Panc1 (cell line): ENCODE results near the gene DFFA. TPM values are rescaled to one million over a fixed set of nuclear protein-coding genes. Genes with fewer than 3 reads are reported as not detected.

Source experiments
- ATAC-seq: fragments of 200-7000 bp; cut with Tn5 transposase; 2 replicates; pipeline ENCODE4 v1.9.1; 2020; ENCODE audit warnings: mild to moderate bottlenecking, moderate library complexity
- BruUV-seq: library from RNA; stranded (reverse); fragments of 400-500 nt; replicated peaks from 2 replicates; lab custom pipeline; 2021; lab: Mats Ljungman, UMichigan
- CTCF ChIA-PET: fragments of 300-600 bp; sonication (Branson Sonifier 250); formaldehyde crosslinking; loops from one replicate; lab custom pipeline; 2022; ENCODE audit warnings: antibody characterized with exemption; lab: Charles Lee
- POLR2A ChIA-PET: fragments of 300-600 bp; sonication (Branson Sonifier 250); formaldehyde crosslinking; loops from one replicate; lab custom pipeline; 2022; ENCODE audit warnings: antibody characterized with exemption; lab: Charles Lee
- DNase-seq: peaks from one replicate; pipeline ENCODE4 v3.0.0-alpha.2; 2010; ENCODE audit warnings: low read depth, low spot score
- H3K27ac ChIP-seq: 2 replicates; pipeline ENCODE4 v1.5.1; 2011; ENCODE audit warnings: mild to moderate bottlenecking, low read length, inconsistent platforms
- H3K27me3 ChIP-seq: fragments of 200-500 bp; sonication (Bioruptor generic); 2 replicates; pipeline ENCODE4 v1.6.0; 2014; ENCODE audit warnings: low read length, inconsistent platforms; ENCODE audit not compliant: control insufficient read depth, insufficient read depth
- H3K36me3 ChIP-seq: fragments of 200-500 bp; sonication (Bioruptor generic); 2 replicates; pipeline ENCODE4 v1.5.1; 2014; ENCODE audit warnings: inconsistent platforms, mild to moderate bottlenecking, low read length, moderate library complexity; ENCODE audit not compliant: control insufficient read depth, insufficient read depth
- H3K4me1 ChIP-seq: 2 replicates; pipeline ENCODE4 v1.5.1; 2011; ENCODE audit warnings: inconsistent platforms, mild to moderate bottlenecking, low read length, moderate library complexity; ENCODE audit not compliant: control insufficient read depth, insufficient read depth
- H3K4me3 ChIP-seq, 2 experiments: 2 replicates each; pipeline ENCODE4 v1.5.1; 2011 to 2012; ENCODE audit warnings: low read depth in 2 of 2, low read length in 2 of 2, mild to moderate bottlenecking in 2 of 2, inconsistent platforms in 1 of 2, moderate library complexity in 1 of 2
- H3K9me3 ChIP-seq: fragments of 200-500 bp; sonication (Bioruptor generic); 2 replicates; pipeline ENCODE4 v1.5.1; 2014; ENCODE audit warnings: low read depth, mild to moderate bottlenecking, inconsistent platforms, low read length, moderate library complexity; ENCODE audit not compliant: control insufficient read depth, insufficient read depth
- POLR2AphosphoS5 ChIP-seq: IDR thresholded peaks from 2 replicates; pipeline ENCODE4 v1.6.1; 2012; ENCODE audit warnings: mild to moderate bottlenecking, low read depth, low read length, moderate library complexity
- REST ChIP-seq, 2 experiments: IDR thresholded peaks; 2 replicates each; pipeline ENCODE4 v1.6.1; 2011 to 2012; ENCODE audit warnings: low read depth in 2 of 2, control low read depth in 1 of 2, low read length in 1 of 2, mild to moderate bottlenecking in 1 of 2, moderate library complexity in 1 of 2; ENCODE audit not compliant: insufficient read depth in 1 of 2
- SIN3A ChIP-seq: IDR thresholded peaks from 2 replicates; pipeline ENCODE4 v1.6.1; 2012; ENCODE audit warnings: low read depth, mild to moderate bottlenecking, low read length, moderate library complexity, borderline replicate concordance; ENCODE audit not compliant: insufficient read depth
- TCF7L2 ChIP-seq: IDR thresholded peaks from 2 replicates; pipeline ENCODE4 v1.6.1; 2011; ENCODE audit warnings: mild to moderate bottlenecking, low read depth, low read length, inconsistent platforms
- in situ Hi-C: cut with HindIII; loops from 2 replicates; pipeline ENCODE4 v1.10.0; 2016; ENCODE audit warnings: low sequenced_read_pairs, low pct_unique_long_range_greater_than_20kb
- intact Hi-C: fragments of 100-400 bp; cut with micrococcal nuclease; formaldehyde crosslinking; loops from one replicate; pipeline ENCODE4 v1.10.0; 2022; ENCODE audit not compliant: unreplicated experiment
- total RNA-seq: library from RNA; stranded (reverse); gene quantifications from one replicate; pipeline ENCODE4 v1.2.1, GENCODE V29; 2021; ENCODE audit not compliant: unreplicated experiment
- TF ChIP-seq, protein P1 (sequence below): fragments of 450-650 bp; IDR thresholded peaks from 2 replicates; pipeline ENCODE4 v1.5.1; 2017; ENCODE audit warnings: mild to moderate bottlenecking

The DFFA gene
- total RNA-seq, 1 experiment from 2014 or later: 68.1 TPM

DNA sequence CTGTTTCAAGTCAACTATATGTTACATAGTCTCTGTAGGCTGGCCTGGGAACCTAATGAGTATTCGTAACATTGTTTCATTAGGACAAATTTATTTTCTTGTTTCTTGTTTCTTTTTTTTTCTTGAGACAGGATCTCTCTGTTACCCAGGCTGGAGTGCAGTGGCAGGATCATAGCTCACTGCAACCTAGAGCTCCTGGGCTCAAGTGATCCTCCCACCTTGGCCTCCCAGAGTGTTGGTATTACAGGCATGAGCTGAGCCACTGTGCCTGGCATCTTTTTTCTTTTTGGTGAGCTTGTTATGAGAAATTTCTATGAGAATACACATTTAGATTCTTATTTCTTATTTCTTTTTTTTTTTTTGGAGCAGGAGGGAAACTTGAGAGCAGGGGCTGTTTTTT lies 35.3 kb downstream of the DFFA start:
- CTCF ChIA-PET: interaction anchor here (0.5 kb wide), 1 partner anchor 430 kb away, joined by 4 read pairs; no protein-coding TSS in a partner anchor
- Histone ChIP-seq H3K9me3 (no peaks in the 10 kb centered on the region), H3K27ac (no peak overlapping the region), H3K4me1 (0 out of 2 replicates have a peak, but pooled peaks cover 3% of the 10 kb centered on the region), H3K36me3 (no peaks in the 10 kb centered on the region), H3K4me3 (no peak overlapping the region), H3K27me3 (no peaks in the 10 kb centered on the region)
- no peak for DNase-seq
- POLR2A ChIA-PET: interaction anchor here (0.6 to 0.7 kb wide), 3 partner anchors 15 to 737 kb away, joined by 3 to 5 read pairs (median 4); no protein-coding TSS in a partner anchor
- intact Hi-C loops: no loop called here
- TF ChIP-seq, protein P1, sequence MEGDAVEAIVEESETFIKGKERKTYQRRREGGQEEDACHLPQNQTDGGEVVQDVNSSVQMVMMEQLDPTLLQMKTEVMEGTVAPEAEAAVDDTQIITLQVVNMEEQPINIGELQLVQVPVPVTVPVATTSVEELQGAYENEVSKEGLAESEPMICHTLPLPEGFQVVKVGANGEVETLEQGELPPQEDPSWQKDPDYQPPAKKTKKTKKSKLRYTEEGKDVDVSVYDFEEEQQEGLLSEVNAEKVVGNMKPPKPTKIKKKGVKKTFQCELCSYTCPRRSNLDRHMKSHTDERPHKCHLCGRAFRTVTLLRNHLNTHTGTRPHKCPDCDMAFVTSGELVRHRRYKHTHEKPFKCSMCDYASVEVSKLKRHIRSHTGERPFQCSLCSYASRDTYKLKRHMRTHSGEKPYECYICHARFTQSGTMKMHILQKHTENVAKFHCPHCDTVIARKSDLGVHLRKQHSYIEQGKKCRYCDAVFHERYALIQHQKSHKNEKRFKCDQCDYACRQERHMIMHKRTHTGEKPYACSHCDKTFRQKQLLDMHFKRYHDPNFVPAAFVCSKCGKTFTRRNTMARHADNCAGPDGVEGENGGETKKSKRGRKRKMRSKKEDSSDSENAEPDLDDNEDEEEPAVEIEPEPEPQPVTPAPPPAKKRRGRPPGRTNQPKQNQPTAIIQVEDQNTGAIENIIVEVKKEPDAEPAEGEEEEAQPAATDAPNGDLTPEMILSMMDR: no peak
- no peak for TF ChIP-seq TCF7L2
- TF ChIP-seq SIN3A: no peak
- TF ChIP-seq POLR2AphosphoS5: no peak
- no peak for TF ChIP-seq REST (IDR thresholded peaks at IDR 0.05; ENCODE audit: insufficient read depth in 1 of 2, low read depth in 2 of 2, low read length in 1 of 2)
- no peak for ATAC-seq
- in situ Hi-C loops: no loop called here
- no TSS peak for BruUV-seq

GRCh38 chr1:10434590-10434989 lies 37.7 kb downstream of the DFFA start:
- Histone ChIP-seq H3K27me3 (no peaks in the 10 kb centered on the region), H3K27ac (no peak overlapping the region), H3K4me3 (no peak overlapping the region), H3K4me1 (peaks cover 3% of the 10 kb centered on the region; the same call in 1 of the 2 replicates), H3K36me3 (no peaks in the 10 kb centered on the region), H3K9me3 (no peaks in the 10 kb centered on the region)
- in situ Hi-C loops: no loop called here
- intact Hi-C loops: no loop called here
- TF ChIP-seq REST (IDR thresholded peaks at IDR 0.05; ENCODE audit: insufficient read depth in 1 of 2, low read depth in 2 of 2, low read length in 1 of 2) (no peak), POLR2AphosphoS5 (no peak), SIN3A (no peak), TCF7L2 (no peak)
- TF ChIP-seq, protein P1: no peak
- no TSS peak for BruUV-seq
- DNase-seq (no peak), ATAC-seq (no peak)
- ChIA-PET POLR2A (interaction anchor here (0.7 kb wide), 1 partner anchor 23 kb away, joined by 3 read pairs; no protein-coding TSS in a partner anchor), CTCF (no interaction called here)
